Testis (tissue), 3 donors: ENCODE measurements around the gene PDE6A. TPM values are rescaled to one million over a fixed set of nuclear protein-coding genes. Genes with fewer than 3 reads are reported as not detected.

Experiments used
- DNase-seq: peaks from one replicate; pipeline ENCODE4 v3.0.0-alpha.2; 2019
- H3K27ac ChIP-seq, 2 donors: fragments of 200-600 bp; sonication (generic); one replicate each; pipeline ENCODE4 v1.5.1; 2019
- H3K27me3 ChIP-seq: fragments of 200-600 bp; sonication (generic); one replicate; pipeline ENCODE4 v1.5.1; 2019
- H3K36me3 ChIP-seq: fragments of 200-600 bp; sonication (generic); one replicate; pipeline ENCODE4 v1.5.1; 2017; ENCODE audit warnings: low read depth; ENCODE audit errors: missing control alignments
- H3K4me1 ChIP-seq: fragments of 200-600 bp; sonication (generic); one replicate; pipeline ENCODE4 v1.5.1; 2019
- H3K4me3 ChIP-seq, 2 donors: fragments of 200-600 bp; sonication (generic); one replicate each; pipeline ENCODE4 v1.5.1; 2017 to 2019
- H3K9me3 ChIP-seq: fragments of 200-600 bp; sonication (generic); one replicate; pipeline ENCODE4 v1.5.1; 2017
- POLR2A ChIP-seq: fragments of 450-650 bp; IDR thresholded peaks from one replicate; pipeline ENCODE4 v1.6.1; 2017; ENCODE audit warnings: antibody characterized with exemption, mild to moderate bottlenecking, moderate library complexity
- WGBS, 2 donors: methylation state at CpG; one replicate each; pipeline ENCODE4 v1.1.5; 2018; 5-methylcytosine and 5-hydroxymethylcytosine counted together
- intact Hi-C: fragments of 100-400 bp; cut with DNase I; formaldehyde crosslinking; loops from one replicate; pipeline ENCODE4 v1.15.1; 2023; ENCODE audit warnings: low total_unique reads
- polyA plus RNA-seq: library from polyadenylated mRNA; stranded (reverse); fragments of 350-450 nt; fragmentation: Illumina TruSeq; extraction: RNeasy Lipid Tissue Mini Kit (QIAGEN cat#74804); gene quantifications from one replicate; pipeline ENCODE4 v1.2.3, GENCODE V29; 2014; ENCODE audit warnings: low read depth, low replicate concordance; ENCODE audit not compliant: insufficient read depth
- total RNA-seq, 2 donors: library from RNA; depleted of rRNA; stranded (reverse); fragments of >200 nt; gene quantifications; one replicate each; pipeline ENCODE4 v1.2.3, GENCODE V29; 2016
- TF ChIP-seq, protein P1 (sequence below), 3 experiments: fragments of 450-650 bp in 2 of 3; fragments of 200-600 bp in 1 of 3; sonication (generic) in 1 of 3; IDR thresholded peaks; one replicate each; pipeline ENCODE4 v1.5.1; 2016 to 2019; ENCODE audit warnings: antibody characterized with exemption in 3 of 3, mild to moderate bottlenecking in 2 of 3, moderate library complexity in 1 of 3

Gene PDE6A
- total and polyA plus RNA-seq, 3 donors from 2014 or later: 2.9 to 4.6 (median 3.2) TPM

GRCh38 chr5:149872351-149873040, 72.1 kb downstream of the PDE6A start:
- WGBS, 2 donors: 37% methylated on average over 11 of the region's 11 CpGs
- Histone ChIP-seq H3K27ac (peak overlapping the region in 1 of 2 donors; percentile 43), H3K4me1 (peaks cover 12% of the 10 kb centered on the region), H3K9me3 (no peaks in the 10 kb centered on the region), H3K4me3 (no peak overlapping the region), H3K36me3 (no peaks in the 10 kb centered on the region), H3K27me3 (no peaks in the 10 kb centered on the region)
- DNase-seq: peak; percentile 52
- TF ChIP-seq, protein P1, sequence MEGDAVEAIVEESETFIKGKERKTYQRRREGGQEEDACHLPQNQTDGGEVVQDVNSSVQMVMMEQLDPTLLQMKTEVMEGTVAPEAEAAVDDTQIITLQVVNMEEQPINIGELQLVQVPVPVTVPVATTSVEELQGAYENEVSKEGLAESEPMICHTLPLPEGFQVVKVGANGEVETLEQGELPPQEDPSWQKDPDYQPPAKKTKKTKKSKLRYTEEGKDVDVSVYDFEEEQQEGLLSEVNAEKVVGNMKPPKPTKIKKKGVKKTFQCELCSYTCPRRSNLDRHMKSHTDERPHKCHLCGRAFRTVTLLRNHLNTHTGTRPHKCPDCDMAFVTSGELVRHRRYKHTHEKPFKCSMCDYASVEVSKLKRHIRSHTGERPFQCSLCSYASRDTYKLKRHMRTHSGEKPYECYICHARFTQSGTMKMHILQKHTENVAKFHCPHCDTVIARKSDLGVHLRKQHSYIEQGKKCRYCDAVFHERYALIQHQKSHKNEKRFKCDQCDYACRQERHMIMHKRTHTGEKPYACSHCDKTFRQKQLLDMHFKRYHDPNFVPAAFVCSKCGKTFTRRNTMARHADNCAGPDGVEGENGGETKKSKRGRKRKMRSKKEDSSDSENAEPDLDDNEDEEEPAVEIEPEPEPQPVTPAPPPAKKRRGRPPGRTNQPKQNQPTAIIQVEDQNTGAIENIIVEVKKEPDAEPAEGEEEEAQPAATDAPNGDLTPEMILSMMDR (IDR thresholded peaks at IDR 0.05): no peak
- TF ChIP-seq POLR2A: no peak
- intact Hi-C loops: no loop called here

GRCh38 chr5:149871471-149871870, 73.1 kb downstream of the PDE6A start:
- Histone ChIP-seq H3K9me3 (no peaks in the 10 kb centered on the region), H3K36me3 (no peaks in the 10 kb centered on the region), H3K4me1 (peaks cover 12% of the 10 kb centered on the region), H3K4me3 (no peak overlapping the region), H3K27me3 (no peaks in the 10 kb centered on the region), H3K27ac (no peak overlapping the region)
- WGBS, 2 donors: 96 to 98% methylated on average over 7 of the region's 7 CpGs
- no peak for DNase-seq
- TF ChIP-seq, protein P1 (IDR thresholded peaks at IDR 0.05): no peak
- TF ChIP-seq POLR2A: no peak
- intact Hi-C loops: no loop called here

DNA sequence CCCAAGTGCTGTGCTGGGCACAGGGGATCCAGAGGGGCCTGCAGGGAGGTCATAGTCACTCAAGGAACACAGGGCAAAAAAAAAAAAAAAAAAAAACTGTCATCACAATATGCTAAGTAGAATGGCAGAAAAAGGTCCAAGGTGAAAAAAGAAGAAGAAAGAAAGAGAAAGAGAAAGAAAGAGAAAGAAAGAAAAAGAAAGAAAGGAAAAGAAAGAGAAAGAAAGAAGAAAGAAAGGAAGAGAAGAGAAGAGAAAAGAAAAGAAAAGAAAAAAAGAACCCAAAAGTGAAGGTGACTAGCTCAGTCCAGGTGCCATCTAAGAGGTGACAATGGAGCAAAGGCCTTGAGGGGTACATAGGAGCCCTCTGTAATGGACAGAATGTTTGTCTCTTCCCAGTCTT, 73.9 kb downstream of the PDE6A start:
- no peak overlapping the region for H3K27ac ChIP-seq
- H3K36me3 ChIP-seq: no peaks in the 10 kb centered on the region
- H3K9me3 ChIP-seq: no peaks in the 10 kb centered on the region
- H3K4me3 ChIP-seq: no peak overlapping the region
- DNase-seq: no peak
- TF ChIP-seq, protein P1 (IDR thresholded peaks at IDR 0.05): no peak
- no peak for TF ChIP-seq POLR2A
- peaks cover 12% of the 10 kb centered on the region for H3K4me1 ChIP-seq
- intact Hi-C loops: no loop called here
- H3K27me3 ChIP-seq: no peaks in the 10 kb centered on the region

DNA sequence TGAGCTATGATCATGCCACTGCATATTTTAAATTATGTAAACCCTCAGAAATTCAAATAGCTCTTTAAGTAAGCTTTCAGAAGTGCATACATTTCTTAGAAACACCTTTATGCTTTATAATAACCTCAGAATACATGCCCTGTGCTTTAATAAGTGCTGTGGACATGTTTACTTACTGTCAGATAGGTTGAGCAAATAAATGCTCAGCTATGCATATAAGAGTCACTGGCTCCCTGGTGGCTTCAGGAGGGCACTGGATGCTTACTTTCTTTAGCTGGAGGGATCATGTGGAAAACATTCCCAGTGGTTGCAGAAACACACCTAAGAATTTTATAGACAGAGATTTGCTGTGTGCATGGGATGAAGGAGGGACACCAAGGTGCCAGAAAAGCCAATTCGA, 74.4 kb downstream of the PDE6A start:
- TF ChIP-seq, protein P1 (IDR thresholded peaks at IDR 0.05): no peak
- TF ChIP-seq POLR2A: no peak
- DNase-seq: no peak
- H3K9me3 ChIP-seq: no peaks in the 10 kb centered on the region
- H3K27me3 ChIP-seq: no peaks in the 10 kb centered on the region
- 75 to 94% methylated on average over 1 of the region's 1 CpG for WGBS, 2 donors
- no peak overlapping the region for H3K27ac ChIP-seq
- H3K36me3 ChIP-seq: no peaks in the 10 kb centered on the region
- H3K4me1 ChIP-seq: peaks cover 12% of the 10 kb centered on the region
- intact Hi-C loops: no loop called here
- H3K4me3 ChIP-seq: no peak overlapping the region

DNA sequence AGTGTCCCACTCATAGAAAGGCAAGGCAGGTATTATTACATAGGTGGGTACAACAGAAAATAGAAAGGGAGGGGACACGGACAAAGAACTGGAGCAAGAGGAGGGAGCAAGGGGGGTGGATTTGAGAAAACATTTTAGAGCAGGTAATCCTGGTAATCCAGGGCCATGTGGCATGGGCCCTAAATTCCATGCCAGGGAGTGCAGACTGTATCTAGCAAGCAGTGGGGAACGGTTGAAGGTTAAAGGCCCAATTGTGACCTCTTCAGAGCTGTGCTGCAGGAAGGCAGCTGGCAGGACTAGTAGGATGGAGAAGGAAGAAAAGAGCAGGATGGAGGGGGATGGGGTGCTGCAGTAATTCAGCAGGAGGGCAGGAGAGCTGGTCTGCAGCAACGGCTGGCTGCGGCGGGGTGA, 75.2 kb downstream of the PDE6A start:
- 85 to 87% methylated on average over 5 of the region's 5 CpGs for WGBS, 2 donors
- DNase-seq: no peak
- Histone ChIP-seq H3K4me3 (no peak overlapping the region), H3K4me1 (peaks cover 12% of the 10 kb centered on the region), H3K27ac (no peak overlapping the region), H3K9me3 (no peaks in the 10 kb centered on the region), H3K36me3 (no peaks in the 10 kb centered on the region), H3K27me3 (no peaks in the 10 kb centered on the region)
- intact Hi-C loops: no loop called here
- TF ChIP-seq, protein P1 (IDR thresholded peaks at IDR 0.05): no peak
- TF ChIP-seq POLR2A: no peak
